Right forelimb (tissue), 1 donor: ENCODE results near the gene PUM2.
"Not testable (repeated sequence)": the region's sequence is repeated elsewhere in the genome, so short reads cannot be mapped to it uniquely, and the experiment has no call there.

Experiments
- DNase-seq: peaks from one replicate; pipeline ENCODE4 v3.0.0-alpha.2; 2018

Gene PUM2, protein sequence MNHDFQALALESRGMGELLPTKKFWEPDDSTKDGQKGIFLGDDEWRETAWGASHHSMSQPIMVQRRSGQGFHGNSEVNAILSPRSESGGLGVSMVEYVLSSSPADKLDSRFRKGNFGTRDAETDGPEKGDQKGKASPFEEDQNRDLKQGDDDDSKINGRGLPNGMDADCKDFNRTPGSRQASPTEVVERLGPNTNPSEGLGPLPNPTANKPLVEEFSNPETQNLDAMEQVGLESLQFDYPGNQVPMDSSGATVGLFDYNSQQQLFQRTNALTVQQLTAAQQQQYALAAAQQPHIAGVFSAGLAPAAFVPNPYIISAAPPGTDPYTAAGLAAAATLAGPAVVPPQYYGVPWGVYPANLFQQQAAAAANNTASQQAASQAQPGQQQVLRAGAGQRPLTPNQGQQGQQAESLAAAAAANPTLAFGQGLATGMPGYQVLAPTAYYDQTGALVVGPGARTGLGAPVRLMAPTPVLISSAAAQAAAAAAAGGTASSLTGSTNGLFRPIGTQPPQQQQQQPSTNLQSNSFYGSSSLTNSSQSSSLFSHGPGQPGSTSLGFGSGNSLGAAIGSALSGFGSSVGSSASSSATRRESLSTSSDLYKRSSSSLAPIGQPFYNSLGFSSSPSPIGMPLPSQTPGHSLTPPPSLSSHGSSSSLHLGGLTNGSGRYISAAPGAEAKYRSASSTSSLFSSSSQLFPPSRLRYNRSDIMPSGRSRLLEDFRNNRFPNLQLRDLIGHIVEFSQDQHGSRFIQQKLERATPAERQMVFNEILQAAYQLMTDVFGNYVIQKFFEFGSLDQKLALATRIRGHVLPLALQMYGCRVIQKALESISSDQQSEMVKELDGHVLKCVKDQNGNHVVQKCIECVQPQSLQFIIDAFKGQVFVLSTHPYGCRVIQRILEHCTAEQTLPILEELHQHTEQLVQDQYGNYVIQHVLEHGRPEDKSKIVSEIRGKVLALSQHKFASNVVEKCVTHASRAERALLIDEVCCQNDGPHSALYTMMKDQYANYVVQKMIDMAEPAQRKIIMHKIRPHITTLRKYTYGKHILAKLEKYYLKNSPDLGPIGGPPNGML

DNA sequence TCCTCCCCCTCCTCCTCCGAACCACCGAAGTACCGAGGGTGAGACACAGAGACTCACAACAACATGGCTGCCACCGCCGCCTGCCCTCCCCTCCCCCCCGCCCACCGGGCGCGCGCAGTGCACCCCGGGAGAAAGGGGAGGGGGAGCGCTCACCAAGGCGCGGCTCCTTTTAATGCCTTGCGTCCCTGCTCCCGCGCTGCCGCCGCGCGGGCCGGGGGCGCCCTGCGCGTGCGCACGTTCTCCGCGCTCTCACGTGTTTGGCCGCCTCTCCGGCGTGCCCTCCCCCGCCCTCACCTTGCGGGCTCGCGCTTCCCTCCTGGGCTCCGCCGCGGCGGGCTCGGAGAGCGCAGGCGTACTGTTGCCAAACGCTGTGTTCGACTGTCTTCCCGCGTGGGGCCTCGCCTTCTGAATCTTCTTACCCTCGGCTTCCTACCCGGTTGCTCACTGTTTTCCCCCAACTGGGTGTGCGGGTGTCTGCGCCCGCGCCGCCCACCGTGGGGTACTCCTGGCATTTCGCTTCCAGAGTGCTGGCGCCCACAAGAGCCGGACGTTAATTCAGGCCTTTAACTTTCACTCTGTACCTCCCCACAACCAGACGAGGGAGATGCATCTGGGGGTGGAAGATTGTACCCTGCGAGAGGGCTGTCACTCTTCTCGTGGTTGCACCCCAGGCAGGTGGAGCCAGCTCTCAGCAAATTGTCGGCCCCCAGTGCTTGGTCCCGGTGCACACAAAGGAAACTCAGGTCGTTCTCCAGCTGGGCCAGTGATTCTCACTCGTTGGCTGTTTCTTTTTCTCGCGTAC, at the start of gene PUM2:
Gene PUM2, minus strand, starts transcription at position 92 of the 802 bp plus-strand sequence. CDS start 23,484 bp downstream, outside the sequence.
- DNase-seq, result peak; percentile 97

DNA sequence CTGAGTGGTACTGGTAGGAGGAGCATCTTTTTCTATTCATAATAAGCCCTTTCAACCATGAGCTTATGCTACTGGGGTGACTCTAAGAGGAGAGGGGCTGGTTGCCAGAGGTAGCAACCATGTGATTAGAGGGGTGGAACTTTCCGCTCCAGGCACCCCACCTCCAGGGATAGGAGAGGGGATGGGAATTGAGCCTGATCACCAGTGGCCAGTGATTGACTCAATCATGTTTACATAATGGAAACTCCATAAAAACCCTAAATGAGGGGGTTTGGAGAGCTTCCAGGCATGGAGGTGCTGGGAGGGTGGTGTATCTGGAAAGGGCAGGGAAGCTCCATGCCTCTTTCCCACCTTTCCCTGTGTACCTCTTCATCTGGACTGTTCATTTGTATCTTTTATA, 49.7 kb upstream of the PUM2 start:
- no peak for DNase-seq

DNA sequence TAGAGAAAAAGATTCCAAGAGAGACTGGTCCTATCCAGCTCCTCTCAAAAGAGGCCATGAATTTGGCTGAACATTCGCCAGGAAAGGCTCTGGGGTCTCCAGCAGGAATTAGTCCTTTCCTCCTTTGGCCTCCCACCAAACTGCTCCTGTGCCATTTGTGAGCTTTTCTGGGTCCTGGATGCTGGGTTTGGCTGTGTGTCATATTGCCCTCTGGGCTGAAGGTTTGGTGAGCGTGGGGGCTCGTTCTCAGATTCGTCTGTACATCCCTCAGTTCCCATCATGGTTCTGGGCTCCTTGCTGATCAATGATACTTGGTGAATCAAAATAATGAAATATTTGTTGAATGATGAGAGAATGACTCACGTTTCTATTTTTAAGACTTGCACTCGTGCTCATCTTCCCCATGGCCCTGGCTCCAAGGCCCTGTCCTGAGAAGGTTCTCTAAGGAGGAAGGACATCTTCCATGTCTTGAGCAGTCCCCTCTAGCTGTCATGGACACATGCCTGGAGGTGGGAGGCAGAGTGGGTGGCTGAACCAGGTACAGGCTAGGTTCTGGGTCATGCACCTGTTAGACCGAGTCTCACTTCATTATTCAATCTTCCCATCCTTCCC, 48.4 kb upstream of the PUM2 start:
- no peak for DNase-seq

DNA sequence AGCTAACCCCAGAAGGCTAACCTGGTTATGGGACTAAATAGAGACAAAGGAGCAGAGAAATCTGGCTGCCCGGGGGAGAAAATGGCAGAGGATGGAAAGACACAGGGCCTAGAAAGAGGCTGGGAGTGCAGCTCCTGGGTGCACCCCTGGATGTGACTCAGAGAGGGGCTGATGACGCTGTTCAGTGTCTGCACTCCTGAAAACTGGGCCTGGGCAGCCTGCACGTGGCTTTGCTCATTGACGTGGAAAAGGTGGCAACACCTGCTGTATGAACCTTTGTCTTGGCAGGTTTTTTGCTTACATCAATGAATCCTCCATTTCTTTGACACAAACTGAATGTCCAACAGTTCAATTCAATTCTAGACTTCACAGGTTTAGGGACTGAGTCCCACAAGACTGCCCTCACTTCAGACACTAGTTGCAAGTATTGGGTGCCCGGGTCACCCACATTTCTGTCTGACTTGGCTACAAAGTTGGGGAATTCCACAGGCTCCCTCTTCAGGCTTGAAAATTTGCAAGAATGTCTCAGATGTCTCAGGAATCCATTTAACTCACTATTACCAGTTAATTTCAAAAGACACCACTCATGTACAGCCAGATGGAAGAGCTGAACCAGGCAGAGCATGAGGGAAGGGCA, 47.3 kb upstream of the PUM2 start:
- no peak for DNase-seq

DNA sequence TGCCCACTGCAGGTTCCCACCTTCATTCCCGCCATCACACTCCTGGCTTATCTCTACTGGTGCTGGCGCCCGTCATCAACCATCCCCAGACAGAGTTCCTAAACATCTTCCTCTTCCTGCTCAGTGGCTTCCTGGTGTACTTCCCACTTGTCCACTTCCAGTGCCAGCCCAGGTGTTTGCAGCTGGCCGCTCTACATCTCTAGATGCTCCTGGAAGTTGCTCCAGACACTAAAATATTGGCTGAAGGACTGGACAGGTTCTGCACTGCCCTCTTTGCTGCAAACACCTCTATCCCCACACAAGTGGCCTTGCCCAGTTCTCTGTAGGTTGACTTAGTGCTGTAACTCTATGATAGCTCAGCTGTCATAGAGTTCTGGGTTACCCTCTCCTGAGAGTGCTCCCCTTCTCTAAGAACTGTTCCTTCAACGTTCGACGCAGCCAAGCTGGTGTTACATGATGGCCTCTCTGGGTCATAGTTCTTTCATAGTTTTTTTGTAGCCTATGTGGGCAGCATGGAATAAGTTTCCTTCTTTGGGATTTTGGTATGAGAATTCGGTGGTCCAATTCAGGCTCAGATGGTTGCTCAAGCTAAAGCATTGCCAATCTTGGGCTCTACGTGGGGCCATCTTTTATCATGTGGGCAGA, 45.8 kb upstream of the PUM2 start:
- DNase-seq, result no peak

DNA sequence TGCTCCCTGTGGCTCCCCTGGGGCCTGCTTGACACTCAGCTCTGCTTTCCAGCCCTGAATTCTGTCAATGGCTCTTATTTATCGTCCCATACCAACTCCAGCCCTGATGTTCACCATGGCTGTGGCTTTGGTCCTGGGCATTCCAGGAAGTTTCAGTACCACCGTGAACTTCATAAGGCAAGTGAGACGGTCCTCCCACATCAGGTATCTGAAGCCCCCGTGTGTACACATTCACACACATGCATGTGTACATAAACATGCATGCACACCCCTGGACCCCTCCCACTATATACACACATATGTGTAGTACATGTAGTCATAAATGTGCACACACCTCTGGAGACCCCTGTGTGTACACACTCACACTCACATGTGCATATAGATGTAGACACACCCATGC, 43.3 kb upstream of the PUM2 start:
- DNase-seq, result no peak

DNA sequence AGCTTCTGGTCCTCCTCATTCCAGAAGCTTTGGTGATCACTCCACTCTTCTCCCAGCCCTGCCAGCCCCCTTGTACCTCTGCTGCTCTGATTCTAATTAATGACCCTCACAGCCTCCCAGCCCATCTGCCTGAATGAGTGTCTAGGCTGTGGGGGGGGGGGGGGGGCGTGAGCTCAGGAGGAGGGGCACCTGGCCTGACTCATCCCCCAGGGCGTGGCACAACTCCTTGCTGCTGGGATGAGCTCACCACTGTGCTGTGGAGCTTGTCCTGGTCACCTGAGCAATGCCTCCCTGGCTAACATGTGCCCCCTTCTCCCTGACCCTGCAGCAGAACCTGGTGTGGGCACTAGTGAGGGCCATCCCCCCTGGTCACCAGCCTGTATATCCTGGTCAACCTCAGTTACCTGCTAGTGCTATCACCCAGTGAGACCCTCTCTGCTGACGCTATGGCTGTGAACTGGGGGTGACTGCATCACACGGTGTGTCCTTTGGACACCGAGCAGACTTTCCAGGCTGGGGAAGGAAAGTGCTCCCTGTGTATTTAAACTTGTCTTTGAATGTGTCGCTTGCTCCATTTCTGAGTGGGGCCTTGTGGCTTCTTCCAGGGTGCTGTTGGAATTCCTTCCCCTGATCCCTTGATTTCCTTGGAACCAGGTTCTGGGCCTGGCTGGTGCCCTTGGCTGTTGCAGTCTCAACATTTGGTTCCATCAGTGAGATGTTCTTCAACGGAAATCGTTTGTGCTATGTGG, 41.5 kb upstream of the PUM2 start:
- no peak for DNase-seq

DNA sequence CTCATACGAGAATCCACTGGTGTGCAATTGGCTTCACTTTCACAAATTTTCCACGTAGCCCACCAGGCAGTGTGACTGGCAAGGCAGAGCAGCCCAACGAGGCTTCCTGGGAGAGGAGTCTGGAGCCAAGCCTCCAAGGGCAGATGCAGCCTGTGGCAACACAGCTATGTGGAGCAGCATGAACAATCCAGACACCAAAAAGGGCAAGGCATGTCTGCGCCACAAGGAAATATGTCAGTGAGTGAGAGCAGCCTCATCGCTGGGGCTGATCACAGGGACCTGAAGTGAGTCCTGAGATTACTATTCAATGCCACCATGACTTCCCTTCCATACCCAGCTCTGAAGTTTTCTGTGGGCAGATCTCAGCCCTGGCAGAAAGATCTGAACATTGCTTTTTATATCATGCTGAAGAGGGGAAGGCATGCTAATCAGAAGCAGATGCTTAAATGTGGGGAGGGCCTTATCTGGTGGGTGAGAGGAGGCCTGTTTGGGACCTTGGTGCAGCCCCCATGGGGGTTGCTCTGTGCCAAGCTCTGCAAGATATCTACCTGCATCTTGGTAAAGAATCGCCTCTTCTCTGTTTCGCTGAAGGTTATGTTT, 40.0 kb upstream of the PUM2 start:
- no peak for DNase-seq

DNA sequence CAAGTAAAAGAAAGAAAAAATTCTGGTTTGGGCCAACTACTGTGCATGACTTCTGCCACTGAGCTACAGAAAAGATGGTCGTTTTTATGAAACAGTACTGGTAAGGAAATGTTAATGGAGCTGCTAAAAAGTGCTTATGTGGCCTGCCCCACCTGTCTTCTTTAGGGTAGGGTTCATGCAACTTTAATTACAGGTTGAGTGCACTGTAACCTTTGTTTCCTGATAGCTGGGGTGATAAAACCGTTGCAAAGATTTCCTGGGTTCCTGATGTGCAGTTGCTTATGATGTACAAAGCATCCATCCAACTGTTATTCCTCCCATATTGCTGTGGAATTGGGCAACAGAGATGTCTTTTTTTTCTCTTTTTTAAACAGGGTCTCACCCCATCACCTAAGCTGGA, 34.3 kb upstream of the PUM2 start:
- DNase-seq, result no peak

DNA sequence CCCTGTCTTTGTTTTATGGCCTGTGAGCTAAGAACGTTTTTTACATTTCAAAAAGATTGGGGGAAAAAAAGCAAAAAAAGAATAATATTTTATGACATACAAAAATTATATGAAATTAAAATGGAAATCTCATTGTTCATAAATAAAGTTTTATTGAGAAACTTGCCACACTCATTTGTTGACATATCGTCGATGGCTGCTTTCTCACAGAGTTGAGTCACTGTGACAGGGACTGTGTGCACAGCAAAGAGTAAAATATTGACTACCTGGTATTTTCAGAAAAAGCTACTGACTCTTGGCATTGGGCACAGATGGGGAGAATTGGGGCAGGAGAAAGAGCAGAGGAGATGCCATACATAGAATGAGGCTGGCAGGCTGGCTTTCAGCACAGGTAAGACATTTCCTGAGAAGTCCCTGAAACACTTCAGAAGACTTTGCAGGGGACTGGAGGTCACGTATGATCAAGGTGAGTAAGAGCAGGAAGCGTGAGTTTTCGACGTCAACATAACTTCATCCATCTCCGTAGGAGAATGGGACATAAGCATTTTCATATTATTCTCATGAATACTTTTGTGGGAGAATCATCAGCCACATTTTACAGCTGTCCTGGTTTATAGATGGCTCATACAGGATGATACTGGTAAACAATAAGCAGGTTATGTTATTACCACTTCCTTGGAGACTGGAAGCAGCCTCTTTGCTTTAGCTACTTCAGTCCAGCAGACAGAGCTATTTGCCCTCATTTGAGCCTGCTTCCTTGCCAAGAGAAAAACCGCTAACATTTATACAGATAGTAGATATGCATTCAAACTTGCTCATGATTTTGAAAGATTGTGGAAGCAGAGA, 32.5 kb upstream of the PUM2 start:
- DNase-seq, result no peak

DNA sequence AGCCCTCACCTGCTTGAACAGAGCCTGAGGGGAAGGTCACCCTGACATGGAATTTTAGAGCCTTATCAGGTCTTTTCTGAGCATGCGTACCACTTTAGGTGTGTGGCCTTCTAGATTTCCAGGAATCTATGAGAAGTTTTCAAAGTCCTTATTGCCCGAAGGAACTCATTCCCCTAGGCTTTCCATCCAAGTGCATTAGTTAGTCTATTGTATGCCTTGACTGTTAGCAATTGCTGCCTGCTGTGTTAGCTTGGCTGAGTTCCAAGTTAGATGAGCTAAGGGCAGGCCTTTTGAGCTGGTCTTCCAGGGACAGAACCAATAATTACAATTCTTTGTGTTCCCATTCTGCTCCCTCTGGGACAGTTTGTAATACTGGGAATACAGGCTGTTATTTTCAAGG, 30.8 kb upstream of the PUM2 start:
- no peak for DNase-seq

DNA sequence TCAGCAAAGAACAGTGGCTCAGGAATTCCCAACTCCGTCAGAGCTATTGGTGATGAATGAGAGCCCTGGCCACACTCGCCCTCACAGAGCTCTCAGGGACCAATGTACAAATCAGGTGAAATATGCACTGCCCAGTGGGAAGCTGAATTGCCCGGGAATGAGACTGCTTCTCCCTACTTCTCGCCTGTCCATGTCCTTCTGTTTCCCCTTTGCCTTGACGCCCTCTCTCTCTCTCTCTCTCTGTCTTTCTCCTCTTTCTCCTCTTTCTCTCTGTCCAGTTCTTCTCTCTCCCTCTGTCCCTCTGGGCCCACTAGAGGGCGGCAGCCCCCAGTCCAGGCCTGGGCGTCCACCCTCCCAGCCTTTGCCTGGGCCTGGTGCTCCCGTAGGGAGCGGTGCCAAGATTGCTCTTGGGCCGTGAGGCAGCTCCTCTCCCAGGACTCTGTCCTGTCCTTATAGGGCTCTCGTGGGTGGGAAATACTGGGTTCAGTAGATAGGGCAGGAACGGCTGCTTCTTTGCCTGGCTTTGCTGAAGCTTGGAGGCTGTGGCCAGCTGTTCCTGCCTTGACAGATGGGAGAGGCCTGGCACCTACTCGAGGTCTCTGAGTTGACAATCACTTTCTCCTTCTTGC, 28.4 kb upstream of the PUM2 start:
- DNase-seq, result peak; percentile 80

DNA sequence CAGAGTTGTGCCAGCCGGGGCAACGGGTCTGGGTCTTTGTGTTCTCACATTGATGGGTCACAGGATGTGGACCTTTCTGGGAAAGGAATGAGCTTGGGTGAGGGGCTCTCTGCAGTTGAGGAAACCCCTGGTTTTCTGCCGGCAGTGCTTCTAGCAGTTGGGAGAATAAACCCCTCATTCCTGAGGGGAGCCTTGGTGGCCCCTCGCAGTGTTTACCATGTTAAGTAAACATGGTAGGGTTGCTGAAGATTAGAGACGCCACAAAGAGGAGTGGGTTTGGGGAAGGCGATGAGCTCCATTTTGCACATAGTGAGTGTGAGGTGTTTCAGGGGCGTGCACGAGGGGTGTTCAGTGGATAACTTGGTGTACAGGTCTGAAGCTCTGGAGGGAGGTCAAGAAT, 27.7 kb upstream of the PUM2 start:
- no peak for DNase-seq

DNA sequence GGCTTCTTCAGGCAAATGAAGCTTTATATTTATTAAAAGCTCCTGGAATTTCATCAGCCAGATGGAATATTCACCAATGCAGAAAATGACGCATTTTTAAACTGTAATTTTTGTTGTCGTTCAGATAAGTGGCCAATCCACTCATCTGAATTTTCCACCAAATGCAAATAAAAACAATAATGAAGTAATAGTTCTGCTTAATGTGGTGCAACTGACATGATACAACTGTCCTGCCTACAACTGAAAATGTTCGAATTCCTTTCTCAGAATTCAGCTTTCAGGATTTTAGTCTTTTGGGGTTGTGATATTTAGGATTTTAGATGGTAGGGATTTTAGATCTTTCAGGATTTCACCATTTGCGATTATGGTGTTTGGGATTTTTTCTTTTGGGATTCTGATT, 27.1 kb upstream of the PUM2 start:
- DNase-seq, result no peak

DNA sequence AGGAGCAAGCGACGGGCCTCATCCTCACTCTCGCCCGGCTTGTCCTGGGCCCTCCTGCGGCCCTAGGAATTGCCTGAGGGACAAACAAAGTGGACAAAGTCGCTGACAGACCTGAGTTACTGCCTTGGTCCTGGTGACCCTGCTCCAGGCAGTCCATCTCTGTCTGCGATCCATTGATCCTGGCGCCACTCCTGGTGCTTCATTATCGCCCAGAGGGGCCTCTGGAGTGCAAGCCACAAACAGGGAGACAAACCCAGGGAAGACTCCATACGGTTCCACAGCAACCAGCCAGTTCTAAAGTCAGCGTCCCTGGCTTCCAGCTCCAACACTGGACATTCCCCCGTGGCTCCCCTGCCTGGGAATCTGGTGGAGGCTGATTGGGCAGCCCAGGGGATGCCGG, 24.3 kb upstream of the PUM2 start:
- DNase-seq, result not testable (repeated sequence)

DNA sequence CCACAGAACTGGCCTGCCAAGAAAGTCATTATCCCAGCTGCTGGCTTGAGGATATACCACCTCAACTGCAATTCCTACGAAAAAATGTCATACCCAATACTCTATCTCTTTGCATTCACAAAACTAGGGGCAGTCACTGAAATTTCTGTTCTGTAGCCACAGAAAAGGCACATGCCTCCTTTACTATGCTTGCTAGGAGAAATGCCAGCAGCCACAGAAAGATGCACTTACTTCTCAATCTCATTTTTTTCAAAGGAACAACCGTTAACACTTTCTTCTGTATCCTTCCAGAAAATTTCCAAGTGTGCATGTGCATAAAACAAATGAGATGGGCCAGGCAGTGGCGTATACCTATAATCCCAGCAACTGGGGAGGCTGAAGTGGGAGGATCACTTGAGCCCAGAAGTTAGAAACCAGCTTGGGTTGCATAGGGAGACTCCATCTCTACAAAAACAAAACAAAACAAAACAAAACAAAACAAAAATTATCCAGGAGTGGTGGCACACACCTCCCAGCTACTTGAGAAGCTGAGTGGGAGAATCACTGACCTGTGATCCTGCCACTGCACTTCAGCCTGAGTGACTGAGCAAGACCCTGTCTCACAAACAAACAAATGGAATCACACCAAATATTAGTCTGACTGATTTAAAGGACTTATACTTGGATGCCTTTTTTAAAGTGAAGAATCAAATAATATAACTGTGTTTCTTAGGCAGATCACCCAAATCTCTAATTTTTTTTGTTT, 22.4 kb upstream of the PUM2 start:
- DNase-seq, result no peak

DNA sequence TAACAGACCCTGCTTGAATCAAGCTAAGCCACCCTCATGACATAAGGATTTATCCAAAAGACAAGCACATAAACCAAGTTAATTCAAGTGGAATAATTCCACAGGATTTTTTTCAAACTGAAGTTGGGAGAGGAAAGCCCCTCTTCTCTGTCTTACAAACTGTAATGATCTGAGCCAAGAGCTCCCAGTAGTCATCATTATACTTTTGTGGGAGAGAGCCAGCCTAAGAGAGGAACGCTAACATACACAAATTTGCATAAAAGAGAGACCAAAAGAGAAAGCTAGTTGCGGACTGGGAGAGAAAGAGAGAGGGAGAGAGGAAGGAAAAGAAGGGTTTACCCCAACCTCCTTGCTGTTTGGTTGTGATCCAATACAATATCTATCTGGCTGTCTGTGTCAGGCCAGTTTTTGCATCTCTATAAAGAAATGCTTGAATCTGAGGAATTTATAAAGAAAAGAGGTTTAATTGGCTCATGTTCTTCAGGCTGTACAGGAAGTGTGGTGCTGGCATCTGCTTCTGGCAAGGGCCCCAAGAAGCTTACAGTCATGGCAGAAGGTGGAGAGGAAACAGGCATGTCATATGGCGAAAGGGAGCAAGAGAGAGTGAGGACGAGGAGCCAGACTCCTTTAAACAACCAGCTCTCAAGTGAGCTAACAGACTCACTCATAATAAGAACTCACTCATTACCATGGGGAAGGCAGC, 20.8 kb upstream of the PUM2 start:
- no peak for DNase-seq
